Measurements from ENCODE around the gene RTP1. TPM values are rescaled to one million over a fixed set of nuclear protein-coding genes. Genes with fewer than 3 reads are reported as not detected.

The RTP1 gene
- total RNA-seq, 2 experiments from 2014 or later: not detected

DNA sequence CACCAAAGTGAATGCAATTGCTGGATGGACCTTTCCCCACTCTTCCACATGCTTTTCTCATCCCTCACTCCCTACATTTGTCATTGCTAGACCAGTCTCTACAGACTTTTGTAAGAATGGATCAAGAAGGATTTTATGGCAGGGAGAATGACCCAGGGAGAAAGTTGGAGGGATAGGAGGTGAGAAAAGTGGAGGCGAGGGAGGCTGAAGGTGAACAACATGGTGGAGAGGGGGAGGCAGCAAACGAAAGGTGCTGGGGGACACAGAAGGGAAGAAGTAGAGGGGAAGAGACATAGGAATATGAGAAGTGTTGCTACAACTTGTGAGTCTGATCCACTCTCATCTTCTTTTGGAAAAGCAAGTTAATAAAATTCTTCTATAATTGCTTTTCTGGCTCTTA, 24.4 kb upstream of the RTP1 start:
- POLR2A ChIA-PET: no interaction called here
- no peaks in the 10 kb centered on the region for H3K36me3 Mint-ChIP-seq (ENCODE audit: low read depth)
- no peak for DNase-seq
- CTCF ChIA-PET: no interaction called here
- H3K27me3 Mint-ChIP-seq: no peaks in the 10 kb centered on the region
- peaks cover 8% of the 10 kb centered on the region for H3K4me1 Mint-ChIP-seq
- H3K4me3 Mint-ChIP-seq: no peak overlapping the region
- H3K27ac Mint-ChIP-seq: no peak overlapping the region
- no peak for ATAC-seq
- H3K9me3 Mint-ChIP-seq (ENCODE audit: low read depth): no peaks in the 10 kb centered on the region
- intact Hi-C loops (cut with DNase I, micrococcal nuclease): no loop called here

DNA sequence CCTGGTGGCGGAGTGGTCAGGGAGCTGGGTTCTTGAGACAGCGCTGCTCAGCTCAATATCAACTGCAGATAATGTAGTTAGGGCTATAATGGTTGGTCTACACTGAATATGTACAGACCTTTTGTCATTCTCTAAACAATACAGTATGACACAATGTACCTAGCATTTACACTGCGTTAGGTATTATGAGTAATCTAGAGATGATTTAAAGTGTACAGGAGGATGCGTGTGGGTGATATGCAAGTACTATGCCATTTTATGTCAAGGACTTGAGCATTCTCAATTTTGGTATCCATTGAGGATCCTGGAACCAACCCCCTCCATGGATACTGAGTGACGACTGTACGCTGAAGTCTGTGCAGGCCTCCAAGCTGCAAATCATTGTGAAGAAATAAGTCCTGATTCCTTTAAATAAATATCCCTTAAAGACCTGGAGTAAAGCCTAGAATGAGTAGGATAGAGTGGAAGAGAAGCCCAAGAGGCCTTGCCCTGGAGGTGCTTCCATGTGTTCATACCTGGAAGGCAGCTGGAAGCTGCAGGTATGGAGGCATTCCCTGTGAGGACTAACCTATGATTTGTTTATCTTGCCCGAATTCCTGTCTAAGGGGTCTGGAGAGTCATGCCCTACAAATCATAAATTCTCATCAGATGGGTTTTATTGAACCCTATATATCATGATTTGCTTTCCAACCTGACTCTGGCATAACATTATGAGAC, 15.7 kb upstream of the RTP1 start:
- ChIA-PET CTCF (interaction anchor here (0.6 to 1.3 kb wide), 5 partner anchors 16 to 567 kb away, joined by 3 to 5 read pairs (median 3); partner anchors contain the start of gene RPL39L), POLR2A (no interaction called here)
- no peak overlapping the region for H3K27ac Mint-ChIP-seq
- ATAC-seq (no peak), DNase-seq (no peak)
- no peaks in the 10 kb centered on the region for H3K36me3 Mint-ChIP-seq (ENCODE audit: low read depth)
- H3K9me3 Mint-ChIP-seq (ENCODE audit: low read depth): no peaks in the 10 kb centered on the region
- intact Hi-C loops (cut with DNase I, micrococcal nuclease): no loop called here
- peaks cover 3% of the 10 kb centered on the region for H3K27me3 Mint-ChIP-seq
- no peak overlapping the region for H3K4me3 Mint-ChIP-seq
- H3K4me1 Mint-ChIP-seq: no peaks in the 10 kb centered on the region

DNA sequence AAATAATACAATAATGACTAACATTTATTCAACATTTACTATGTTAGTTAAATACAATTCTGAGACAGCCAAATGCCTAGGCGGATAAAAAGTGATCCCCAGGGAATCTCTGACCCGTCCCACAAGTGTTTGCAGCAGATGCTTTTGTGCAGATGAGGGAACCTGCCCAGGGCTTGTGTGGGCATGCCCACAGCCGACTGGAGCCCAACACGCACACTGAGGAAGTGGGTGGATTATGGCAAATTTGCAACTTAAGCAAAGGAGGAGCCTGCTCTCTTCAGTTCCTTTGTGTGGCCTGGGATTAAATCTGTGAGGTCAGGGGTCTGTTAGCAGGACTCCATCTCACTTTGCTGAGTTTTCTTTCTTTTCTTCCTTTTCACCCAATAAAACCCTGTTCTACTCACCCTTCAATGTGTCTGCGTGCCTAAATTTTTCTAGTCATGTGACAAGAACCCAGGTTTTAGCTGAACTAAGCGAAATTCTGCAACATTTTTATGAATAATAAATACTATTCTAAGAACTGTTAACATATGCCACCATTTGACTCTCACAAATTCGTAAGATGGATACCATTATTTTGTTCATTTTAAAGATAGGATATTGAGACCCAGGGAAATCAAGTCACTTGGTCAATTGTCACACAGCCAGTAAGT, 13.9 kb upstream of the RTP1 start:
- no peak for DNase-seq

DNA sequence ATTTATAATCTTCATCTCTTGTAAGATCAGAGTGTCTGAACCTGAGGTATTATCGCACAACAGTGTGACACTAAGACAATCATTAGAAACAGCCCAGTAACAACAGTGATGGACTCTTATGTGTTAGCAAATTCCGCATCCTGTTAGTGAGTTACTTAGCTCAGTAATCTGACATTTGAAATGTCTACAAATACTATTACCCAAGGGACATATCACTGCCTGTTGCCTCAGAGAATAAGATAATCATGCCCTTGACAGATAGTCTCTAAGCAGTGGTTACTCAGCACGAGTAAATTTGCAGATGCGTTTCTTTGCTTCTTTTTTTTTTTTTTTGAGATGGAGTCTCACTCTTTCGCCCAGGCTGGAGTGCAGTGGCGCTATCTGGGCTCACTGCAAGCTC, 13.4 kb upstream of the RTP1 start:
- no peak overlapping the region for H3K4me3 Mint-ChIP-seq
- ATAC-seq: no peak
- H3K9me3 Mint-ChIP-seq (ENCODE audit: low read depth): no peaks in the 10 kb centered on the region
- POLR2A ChIA-PET: no interaction called here
- peaks cover 8% of the 10 kb centered on the region for H3K27me3 Mint-ChIP-seq
- DNase-seq: no peak
- no peaks in the 10 kb centered on the region for H3K36me3 Mint-ChIP-seq (ENCODE audit: low read depth)
- intact Hi-C loops (cut with DNase I, micrococcal nuclease): no loop called here
- H3K4me1 Mint-ChIP-seq: no peaks in the 10 kb centered on the region
- CTCF ChIA-PET: interaction anchor here (0.6 kb wide), 1 partner anchor 357 kb away, joined by 3 read pairs; no protein-coding TSS in a partner anchor
- H3K27ac Mint-ChIP-seq: no peak overlapping the region

More for the DNA sequence above, 13.9 kb upstream of the RTP1 start:
- H3K36me3 Mint-ChIP-seq (ENCODE audit: low read depth): no peaks in the 10 kb centered on the region
- no peak for ATAC-seq
- H3K9me3 Mint-ChIP-seq (ENCODE audit: low read depth): no peaks in the 10 kb centered on the region
- ChIA-PET POLR2A (no interaction called here), CTCF (interaction anchor here (0.6 to 1.1 kb wide), 3 partner anchors 39 to 356 kb away, joined by 3 read pairs; no protein-coding TSS in a partner anchor)
- H3K27ac Mint-ChIP-seq: no peak overlapping the region
- H3K4me3 Mint-ChIP-seq: no peak overlapping the region
- H3K4me1 Mint-ChIP-seq: no peaks in the 10 kb centered on the region
- H3K27me3 Mint-ChIP-seq: peaks cover 8% of the 10 kb centered on the region
- intact Hi-C loops (cut with DNase I, micrococcal nuclease): no loop called here

DNA sequence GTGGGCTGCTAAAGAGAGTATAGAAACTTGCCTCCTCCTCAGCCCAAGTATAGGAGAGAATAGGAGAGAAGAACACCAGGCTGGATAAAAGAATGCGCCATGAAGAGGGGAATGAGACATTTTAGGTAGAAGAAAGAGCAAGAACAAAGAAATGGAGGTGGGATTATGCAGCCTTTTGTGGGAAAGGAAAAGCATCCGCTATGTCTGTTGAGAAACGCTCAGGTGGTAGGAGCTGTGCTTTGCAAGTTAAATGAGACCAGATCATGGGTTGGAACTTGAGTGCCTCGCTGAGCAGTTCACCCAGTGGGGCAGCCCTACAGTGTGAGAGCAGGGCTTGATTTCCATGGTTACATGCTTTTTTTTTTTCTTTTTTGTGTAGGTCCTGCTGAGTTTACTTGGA, 11.5 kb upstream of the RTP1 start:
- ChIA-PET CTCF (no interaction called here), POLR2A (no interaction called here)
- Mint-ChIP-seq H3K4me1 (no peaks in the 10 kb centered on the region), H3K9me3 (ENCODE audit: low read depth) (no peaks in the 10 kb centered on the region), H3K27me3 (peaks cover 12% of the 10 kb centered on the region), H3K27ac (no peak overlapping the region), H3K4me3 (no peak overlapping the region), H3K36me3 (ENCODE audit: low read depth) (no peaks in the 10 kb centered on the region)
- intact Hi-C loops (cut with DNase I, micrococcal nuclease): no loop called here
- no peak for ATAC-seq
- DNase-seq: no peak

DNA sequence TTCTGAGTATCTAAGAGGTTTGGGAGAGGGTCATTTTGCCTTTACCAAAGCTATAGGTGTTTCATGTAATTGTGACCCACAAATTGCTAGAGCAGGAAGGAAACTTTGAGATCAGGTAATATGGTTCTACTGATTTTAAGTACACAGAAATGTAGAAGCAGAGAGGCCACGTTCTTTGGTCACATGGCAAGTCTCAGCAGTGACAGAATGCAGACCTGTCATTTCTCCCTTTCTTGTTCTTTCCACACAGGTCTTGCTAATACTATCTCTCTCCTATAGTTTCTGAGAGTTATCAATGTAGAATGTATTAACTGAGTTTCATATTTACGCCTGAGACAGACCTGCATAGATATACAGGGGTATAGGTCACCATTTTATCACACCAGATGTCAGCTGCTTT, 10.9 kb upstream of the RTP1 start:
- Mint-ChIP-seq H3K27me3 (peaks cover 15% of the 10 kb centered on the region), H3K9me3 (ENCODE audit: low read depth) (no peaks in the 10 kb centered on the region), H3K4me1 (no peaks in the 10 kb centered on the region), H3K36me3 (ENCODE audit: low read depth) (no peaks in the 10 kb centered on the region), H3K27ac (no peak overlapping the region), H3K4me3 (no peak overlapping the region)
- ATAC-seq (no peak), DNase-seq (no peak)
- intact Hi-C loops (cut with DNase I, micrococcal nuclease): no loop called here
- ChIA-PET POLR2A (interaction anchor here (0.6 kb wide), 1 partner anchor 16 kb away, joined by 3 read pairs; no protein-coding TSS in a partner anchor), CTCF (interaction anchor here (1.1 kb wide), 1 partner anchor 22 kb away, joined by 4 read pairs; no protein-coding TSS in a partner anchor)

DNA sequence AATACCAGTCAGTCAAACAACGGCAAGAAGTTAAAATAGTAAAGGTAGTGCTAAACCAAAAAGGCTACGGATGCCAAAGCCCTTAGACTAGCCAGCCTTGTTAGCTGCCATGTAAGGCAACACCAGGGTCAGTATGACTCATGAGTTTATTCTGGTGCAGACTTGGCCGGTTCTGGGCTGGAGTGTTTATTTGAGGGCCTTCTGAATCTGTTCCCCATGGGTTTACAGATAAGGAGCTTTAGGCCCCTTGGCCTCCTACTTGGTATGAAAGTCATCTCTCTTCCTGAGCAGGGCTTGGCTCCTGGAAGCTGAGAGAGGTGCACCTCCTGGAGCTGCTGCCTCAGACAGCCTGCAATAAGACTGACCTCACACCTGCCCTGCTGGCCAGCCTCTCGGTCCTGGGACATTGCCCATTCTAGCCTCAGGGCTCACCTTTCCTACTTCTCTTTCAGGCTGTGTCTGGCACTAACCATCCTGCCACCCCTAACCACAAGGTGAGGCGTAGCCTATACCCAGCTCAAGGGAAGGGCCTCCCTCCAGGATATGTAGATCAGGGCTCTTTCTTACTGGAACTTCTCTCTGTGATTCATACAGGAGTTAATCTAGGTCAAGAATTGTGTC, 10.4 kb upstream of the RTP1 start:
- H3K27me3 Mint-ChIP-seq: peaks cover 15% of the 10 kb centered on the region
- no peaks in the 10 kb centered on the region for H3K36me3 Mint-ChIP-seq (ENCODE audit: low read depth)
- no peaks in the 10 kb centered on the region for H3K4me1 Mint-ChIP-seq
- no peak for DNase-seq
- ATAC-seq: no peak
- no peak overlapping the region for H3K4me3 Mint-ChIP-seq
- ChIA-PET CTCF (interaction anchor here (1.1 kb wide), 1 partner anchor 22 kb away, joined by 4 read pairs; no protein-coding TSS in a partner anchor), POLR2A (interaction anchor here (0.6 kb wide), 1 partner anchor 16 kb away, joined by 3 read pairs; no protein-coding TSS in a partner anchor)
- no peaks in the 10 kb centered on the region for H3K9me3 Mint-ChIP-seq (ENCODE audit: low read depth)
- intact Hi-C loops (cut with DNase I, micrococcal nuclease): no loop called here
- H3K27ac Mint-ChIP-seq: no peak overlapping the region

DNA sequence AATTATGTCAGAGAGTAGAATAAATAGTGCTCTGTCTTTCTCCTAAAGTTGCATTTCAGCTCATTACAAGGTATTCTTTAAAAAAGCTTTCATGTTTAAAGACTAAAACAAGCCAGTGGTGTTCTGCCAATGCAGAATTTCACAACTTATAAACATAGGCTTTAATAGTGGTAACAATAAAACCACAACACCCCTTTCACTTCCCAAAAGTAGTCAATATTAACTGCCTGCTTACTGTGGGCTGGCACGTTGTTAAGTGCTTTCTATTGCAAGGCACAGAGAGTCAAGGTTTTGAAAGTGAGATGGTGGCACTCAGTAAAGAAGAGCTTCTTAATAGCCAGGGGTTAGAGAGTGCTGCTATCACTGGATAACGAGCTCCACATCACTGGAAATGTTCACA, 8.4 kb upstream of the RTP1 start:
- Mint-ChIP-seq H3K36me3 (ENCODE audit: low read depth) (no peaks in the 10 kb centered on the region), H3K9me3 (ENCODE audit: low read depth) (no peaks in the 10 kb centered on the region), H3K27me3 (peaks cover 19% of the 10 kb centered on the region), H3K4me3 (no peak overlapping the region), H3K4me1 (no peaks in the 10 kb centered on the region), H3K27ac (no peak overlapping the region)
- no peak for ATAC-seq
- intact Hi-C loops (cut with DNase I, micrococcal nuclease): no loop called here
- CTCF ChIA-PET: interaction anchor here (1.2 kb wide), 1 partner anchor 30 kb away, joined by 3 read pairs; no protein-coding TSS in a partner anchor
- no peak for DNase-seq
- POLR2A ChIA-PET: no interaction called here

DNA sequence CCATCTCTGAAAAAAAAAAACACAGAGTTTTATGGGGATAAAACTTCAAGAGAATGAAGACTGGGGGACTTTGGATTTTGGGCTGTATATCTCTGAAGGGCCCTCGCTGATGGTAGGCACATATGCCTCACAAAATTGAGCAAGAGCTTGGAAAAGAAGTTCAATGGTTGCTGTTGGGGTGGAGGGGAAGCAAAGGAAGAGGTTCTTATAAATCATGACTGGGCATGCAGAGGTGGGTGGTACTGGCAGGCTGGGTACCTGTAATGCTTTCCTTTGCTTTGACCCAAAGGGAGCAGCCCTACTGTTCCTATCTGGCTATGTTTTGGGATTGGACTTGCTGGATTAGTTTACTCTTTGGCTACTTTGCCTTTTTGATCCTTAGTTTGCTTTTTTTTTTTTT, 6.0 kb upstream of the RTP1 start:
- Mint-ChIP-seq H3K27me3 (peaks cover 20% of the 10 kb centered on the region), H3K4me3 (no peak overlapping the region), H3K9me3 (ENCODE audit: low read depth) (no peaks in the 10 kb centered on the region), H3K27ac (no peak overlapping the region), H3K4me1 (no peaks in the 10 kb centered on the region), H3K36me3 (ENCODE audit: low read depth) (no peaks in the 10 kb centered on the region)
- DNase-seq (no peak), ATAC-seq (no peak)
- POLR2A ChIA-PET: no interaction called here
- CTCF ChIA-PET: interaction anchor here (0.6 to 2.7 kb wide), 3 partner anchors 26 to 370 kb away, joined by 3 to 7 read pairs (median 3); no protein-coding TSS in a partner anchor
- intact Hi-C loops (cut with DNase I, micrococcal nuclease): no loop called here

DNA sequence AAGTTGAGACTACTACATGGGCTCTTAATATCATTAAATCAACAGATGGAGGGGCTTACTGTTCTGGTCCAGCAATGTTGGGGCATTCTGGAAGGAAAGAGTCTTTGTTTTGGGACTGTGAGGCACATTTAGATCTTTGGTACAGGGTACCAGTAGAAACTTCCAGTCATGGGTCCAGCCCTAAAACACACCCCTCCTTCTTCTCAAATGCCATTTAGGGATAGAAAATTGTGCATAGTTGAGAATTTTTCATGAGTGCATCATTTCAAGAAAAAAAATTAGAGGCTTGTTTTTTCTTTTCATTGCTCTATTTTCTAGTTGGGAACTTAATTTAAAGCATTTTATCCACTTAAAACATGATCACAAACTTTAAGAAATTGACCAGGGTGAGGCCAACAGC, 4.1 kb upstream of the RTP1 start:
- Mint-ChIP-seq H3K4me1 (no peaks in the 10 kb centered on the region), H3K27me3 (peaks cover 16% of the 10 kb centered on the region), H3K9me3 (ENCODE audit: low read depth) (no peaks in the 10 kb centered on the region), H3K27ac (no peak overlapping the region), H3K36me3 (ENCODE audit: low read depth) (no peaks in the 10 kb centered on the region), H3K4me3 (no peak overlapping the region)
- CTCF ChIA-PET: interaction anchor here (0.7 kb wide), 1 partner anchor 27 kb away, joined by 3 read pairs; no protein-coding TSS in a partner anchor
- no peak for ATAC-seq
- intact Hi-C loops (cut with DNase I, micrococcal nuclease): no loop called here
- POLR2A ChIA-PET: no interaction called here
- no peak for DNase-seq

DNA sequence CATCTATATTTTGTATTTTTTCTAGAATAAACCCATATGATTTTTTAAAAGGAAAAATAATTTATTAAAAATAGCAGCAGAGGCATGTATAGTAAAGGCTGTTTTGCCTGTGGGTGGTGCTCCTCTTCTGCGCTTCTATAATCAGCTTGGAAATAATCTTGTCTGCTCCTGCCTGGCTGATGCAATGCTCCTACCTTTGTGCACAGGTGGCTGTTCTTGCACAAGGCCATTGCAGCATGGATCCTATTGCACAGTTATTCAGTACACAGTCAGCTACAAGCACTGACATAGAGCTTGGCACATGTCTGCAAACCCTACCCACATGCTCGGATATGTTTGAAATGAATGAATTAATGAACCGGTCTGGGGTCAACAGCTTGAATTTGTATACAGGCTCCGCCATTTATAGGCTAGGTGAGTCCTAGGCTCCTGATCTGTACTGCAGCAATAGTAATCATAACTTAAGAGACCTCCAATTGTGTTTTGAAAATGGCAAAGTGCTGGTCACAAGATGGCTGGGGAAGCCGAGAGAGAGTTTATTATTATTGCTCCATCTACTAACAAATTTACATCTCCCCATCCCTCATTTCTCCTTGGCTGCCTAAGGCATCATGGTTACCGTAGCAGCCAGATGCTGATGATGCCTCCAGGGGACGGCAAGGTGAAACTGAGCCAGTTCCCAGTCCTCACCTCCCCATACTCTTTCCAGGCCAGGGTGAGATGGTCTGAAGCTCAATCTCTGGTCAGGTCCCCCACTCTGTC, 532 bp upstream of the RTP1 start:
- no peak overlapping the region for H3K27ac Mint-ChIP-seq
- H3K4me3 Mint-ChIP-seq: no peak overlapping the region
- H3K27me3 Mint-ChIP-seq: peaks cover 10% of the 10 kb centered on the region
- POLR2A ChIA-PET: no interaction called here
- H3K4me1 Mint-ChIP-seq: no peaks in the 10 kb centered on the region
- CTCF ChIA-PET: interaction anchor here (0.8 to 1.3 kb wide), 4 partner anchors 23 to 347 kb away, joined by 3 to 5 read pairs (median 4); no protein-coding TSS in a partner anchor
- ATAC-seq (no peak), DNase-seq (no peak)
- no peaks in the 10 kb centered on the region for H3K9me3 Mint-ChIP-seq (ENCODE audit: low read depth)
- H3K36me3 Mint-ChIP-seq (ENCODE audit: low read depth): no peaks in the 10 kb centered on the region
- intact Hi-C loops (cut with DNase I, micrococcal nuclease): no loop called here

All from activated CD4-positive, alpha-beta T cell treated with anti-CD3 and anti-CD28 coated beads for 36 hours (primary cell).